Spleen (tissue), 11 donors: ENCODE measurements around the gene ZNF91. TPM values are rescaled to one million over a fixed set of nuclear protein-coding genes. Genes with fewer than 3 reads are reported as not detected.

Experiments
- DNase-seq: peaks from one replicate; pipeline ENCODE4 v3.0.0-alpha.2; 2020
- H3K27ac ChIP-seq, 8 donors: fragments of 200-600 bp; sonication (generic) in 7 of 8; 1 replicate in 4 of 8; 2 replicates in 4 of 8; pipeline versions ENCODE4 v1.5.0 to v1.8.0; 2016 to 2021; ENCODE audit warnings: inconsistent platforms in 4 of 8, mild to moderate bottlenecking in 4 of 8, moderate library complexity in 1 of 8
- H3K27me3 ChIP-seq, 7 donors: fragments of 200-600 bp; sonication (generic) in 6 of 7; replicated peaks in 1 of 7; 1 replicate in 4 of 7; 2 replicates in 3 of 7; pipeline versions ENCODE4 v1.5.0 to v1.8.0; 2016 to 2021; ENCODE audit warnings: inconsistent platforms in 3 of 7, mild to moderate bottlenecking in 1 of 7
- H3K36me3 ChIP-seq, 6 donors: fragments of 200-600 bp; sonication (generic) in 5 of 6; 1 replicate in 4 of 6; 2 replicates in 2 of 6; pipeline versions ENCODE4 v1.5.0 to v1.8.0; 2016 to 2021; ENCODE audit warnings: inconsistent platforms in 2 of 6
- H3K4me1 ChIP-seq, 6 donors: fragments of 200-600 bp; sonication (generic) in 5 of 6; 1 replicate in 3 of 6; 2 replicates in 3 of 6; pipeline versions ENCODE4 v1.5.0 to v1.8.0; 2016 to 2021; ENCODE audit warnings: inconsistent platforms in 3 of 6
- H3K4me3 ChIP-seq, 8 donors: fragments of 200-600 bp; sonication (generic) in 7 of 8; 1 replicate in 4 of 8; 2 replicates in 4 of 8; pipeline versions ENCODE4 v1.5.0 to v1.8.0; 2016 to 2021; ENCODE audit warnings: inconsistent platforms in 4 of 8, mild to moderate bottlenecking in 4 of 8, moderate library complexity in 2 of 8
- H3K9me3 ChIP-seq, 8 donors: fragments of 200-600 bp; sonication (generic) in 7 of 8; 1 replicate in 4 of 8; 2 replicates in 4 of 8; pipeline versions ENCODE4 v1.5.0 to v1.8.0; 2016 to 2021; ENCODE audit warnings: inconsistent platforms in 4 of 8
- POLR2A ChIP-seq, 3 donors: fragments of 450-650 bp; IDR thresholded peaks; one replicate each; pipeline ENCODE4 v1.5.1; 2017; ENCODE audit warnings: antibody characterized with exemption in 3 of 3, mild to moderate bottlenecking in 1 of 3
- POLR2AphosphoS5 ChIP-seq, 3 donors: sonication (generic); formaldehyde crosslinking; IDR thresholded peaks; one replicate each; pipeline ENCODE4 v1.5.1; 2017; ENCODE audit warnings: antibody characterized with exemption in 3 of 3
- WGBS, 5 donors: extraction: QIAGEN DNeasy Blood & Tissue Kit in 3 of 5; methylation state at CpG; one replicate each; pipeline versions ENCODE4 v1.1.5 to v1.1.7; 2013 to 2018; 5-methylcytosine and 5-hydroxymethylcytosine counted together
- intact Hi-C: fragments of 100-400 bp; cut with DNase I; formaldehyde crosslinking; loops from one replicate; pipeline ENCODE4 v1.15.0; 2023; ENCODE audit warnings: low total_unique reads
- polyA plus RNA-seq, 3 donors: library from polyadenylated mRNA; stranded (reverse); fragments of 200-250 nt; gene quantifications; one replicate each; pipeline ENCODE4 v1.2.1, GENCODE V29; 2013
- total RNA-seq, 7 donors: library from RNA; depleted of rRNA in 3 of 7; stranded (reverse); fragments of >200 nt in 3 of 7; fragmentation: NEBNext Ultra II Directional in 4 of 7; extraction: Animal tissue kit (Norgen Biotek cat#: 25700) in 4 of 7; gene quantifications; one replicate each; pipeline versions ENCODE4 v1.1.0 to v1.2.1, GENCODE V29; 2016 to 2021
- TF ChIP-seq, protein P1 (sequence below), 11 experiments: fragments of 200-600 bp in 7 of 11; fragments of 450-650 bp in 4 of 11; sonication (generic) in 4 of 11; IDR thresholded peaks in 8 of 11; conservative IDR thresholded peaks in 3 of 11; 1 replicate in 7 of 11; 2 replicates in 4 of 11; pipeline versions ENCODE4 v1.4.0 to v1.8.0; 2016 to 2021; ENCODE audit warnings: antibody characterized with exemption in 11 of 11, inconsistent platforms in 4 of 11, mild to moderate bottlenecking in 1 of 11
- donor health status: healthy with polysubstance abuse.
- donor health status: DM: no; HTN: no; CAD: no; lungs with moderate emphysema.
- donor health status: DM: no; HTN: no; CAD: no.
- donor health status: Bipolar disorder and iron deficiency.
- donor health status: healthy.
- donor health status: DM: no; HTN: no; CAD: no.
- donor health status: DM: yes; HTN: yes; CAD: no.

The ZNF91 gene
- total and polyA plus RNA-seq, 10 donors: 8.4 to 99.4 (median 58.6) TPM

DNA sequence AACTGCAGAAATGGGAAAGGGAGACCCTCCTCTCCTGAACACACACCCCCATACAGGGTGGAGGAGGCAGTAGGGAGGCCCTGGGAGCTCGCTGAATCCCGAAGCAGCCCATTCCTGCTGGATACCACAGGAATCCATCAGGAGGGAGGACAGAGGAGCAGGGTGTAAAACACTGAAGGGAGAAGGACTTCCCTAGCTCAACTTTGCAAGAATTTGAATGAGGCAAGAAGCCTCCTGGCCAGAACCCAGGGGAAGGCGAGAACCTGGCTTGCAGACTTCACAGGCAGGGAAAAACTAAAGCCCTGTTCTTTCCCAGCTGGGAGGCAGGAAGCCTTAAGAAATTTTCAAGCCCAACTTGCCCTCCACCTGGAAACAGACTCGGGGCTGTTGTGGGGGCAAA lies 43.5 kb downstream of the ZNF91 start:
- Histone ChIP-seq H3K9me3 (peaks cover 82 to 100% (median 100%) of the 10 kb centered on the region in 8 donors), H3K27me3 (no peaks in the 10 kb centered on the region), H3K4me3 (peak overlapping the region in 1 of 8 donors; percentile 24), H3K27ac (no peak overlapping the region), H3K4me1 (no peaks in the 10 kb centered on the region), H3K36me3 (peaks cover 10 to 100% (median 56%) of the 10 kb centered on the region in 6 donors)
- no peak for DNase-seq
- 94 to 97% (median 96%) methylated on average over 4 of the region's 4 CpGs for WGBS, 5 donors
- TF ChIP-seq, protein P1, sequence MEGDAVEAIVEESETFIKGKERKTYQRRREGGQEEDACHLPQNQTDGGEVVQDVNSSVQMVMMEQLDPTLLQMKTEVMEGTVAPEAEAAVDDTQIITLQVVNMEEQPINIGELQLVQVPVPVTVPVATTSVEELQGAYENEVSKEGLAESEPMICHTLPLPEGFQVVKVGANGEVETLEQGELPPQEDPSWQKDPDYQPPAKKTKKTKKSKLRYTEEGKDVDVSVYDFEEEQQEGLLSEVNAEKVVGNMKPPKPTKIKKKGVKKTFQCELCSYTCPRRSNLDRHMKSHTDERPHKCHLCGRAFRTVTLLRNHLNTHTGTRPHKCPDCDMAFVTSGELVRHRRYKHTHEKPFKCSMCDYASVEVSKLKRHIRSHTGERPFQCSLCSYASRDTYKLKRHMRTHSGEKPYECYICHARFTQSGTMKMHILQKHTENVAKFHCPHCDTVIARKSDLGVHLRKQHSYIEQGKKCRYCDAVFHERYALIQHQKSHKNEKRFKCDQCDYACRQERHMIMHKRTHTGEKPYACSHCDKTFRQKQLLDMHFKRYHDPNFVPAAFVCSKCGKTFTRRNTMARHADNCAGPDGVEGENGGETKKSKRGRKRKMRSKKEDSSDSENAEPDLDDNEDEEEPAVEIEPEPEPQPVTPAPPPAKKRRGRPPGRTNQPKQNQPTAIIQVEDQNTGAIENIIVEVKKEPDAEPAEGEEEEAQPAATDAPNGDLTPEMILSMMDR (IDR thresholded peaks at IDR 0.05 in 8 of 11, conservative IDR thresholded peaks at IDR 0.05 in 3 of 11): no peak
- no peak for TF ChIP-seq POLR2AphosphoS5 (IDR thresholded peaks at IDR 0.05)
- TF ChIP-seq POLR2A (IDR thresholded peaks at IDR 0.05): no peak
- intact Hi-C loops: no loop called here

DNA sequence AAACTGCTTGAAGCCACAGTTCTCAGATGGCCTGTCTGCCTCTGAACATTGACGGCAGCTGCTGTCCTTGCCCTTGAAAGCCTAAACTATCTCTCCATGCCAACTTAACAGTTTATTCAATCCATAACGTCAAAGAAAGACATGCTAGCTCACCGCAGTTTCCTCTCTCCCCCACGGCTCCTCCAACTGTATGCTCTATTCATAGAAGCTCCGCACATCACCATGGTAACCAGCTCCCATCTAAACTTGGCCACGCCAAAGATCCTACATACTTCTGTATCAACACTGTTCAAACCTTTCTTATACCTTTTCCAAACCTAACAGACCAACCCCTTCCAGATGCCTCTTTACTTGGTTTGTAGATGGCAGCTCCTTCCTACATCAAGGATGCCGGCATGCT lies 48.6 kb downstream of the ZNF91 start:
- no peak overlapping the region for H3K27ac ChIP-seq
- intact Hi-C loops: no loop called here
- H3K4me3 ChIP-seq: no peak overlapping the region
- peaks cover 69 to 100% (median 100%) of the 10 kb centered on the region in 8 donors for H3K9me3 ChIP-seq
- no peak for DNase-seq
- H3K36me3 ChIP-seq: peaks cover 6 to 100% (median 58%) of the 10 kb centered on the region in 6 donors
- WGBS, 5 donors: 94 to 99% (median 98%) methylated on average over 7 of the region's 7 CpGs
- no peaks in the 10 kb centered on the region for H3K27me3 ChIP-seq
- no peaks in the 10 kb centered on the region for H3K4me1 ChIP-seq
- TF ChIP-seq, protein P1 (IDR thresholded peaks at IDR 0.05 in 8 of 11, conservative IDR thresholded peaks at IDR 0.05 in 3 of 11): no peak
- TF ChIP-seq POLR2A (IDR thresholded peaks at IDR 0.05) (no peak), POLR2AphosphoS5 (IDR thresholded peaks at IDR 0.05) (no peak)

DNA sequence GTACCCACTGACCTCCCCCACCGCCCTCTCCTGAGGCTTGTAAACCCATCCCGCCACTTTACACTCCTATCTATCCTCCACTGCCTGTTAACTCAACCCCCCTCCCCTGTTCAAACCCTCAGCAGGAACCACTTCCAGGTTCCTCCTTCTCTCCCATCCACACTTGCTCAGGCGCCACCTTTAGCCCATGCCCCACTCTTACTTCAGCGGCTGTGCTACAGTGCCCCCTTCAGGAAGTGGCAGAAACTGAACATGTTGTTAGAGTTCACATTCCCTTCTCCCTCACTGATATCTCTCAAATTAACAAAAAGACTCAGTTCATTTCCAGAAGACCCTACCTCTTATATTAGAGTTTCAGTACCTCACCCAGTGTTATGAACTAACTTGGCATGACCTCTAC lies 49.4 kb downstream of the ZNF91 start:
- H3K36me3 ChIP-seq: peaks cover 6 to 99% (median 50%) of the 10 kb centered on the region in 6 donors
- H3K4me1 ChIP-seq: no peaks in the 10 kb centered on the region
- peak overlapping the region in 1 of 8 donors; percentile 2 for H3K4me3 ChIP-seq
- intact Hi-C loops: no loop called here
- TF ChIP-seq, protein P1 (IDR thresholded peaks at IDR 0.05 in 8 of 11, conservative IDR thresholded peaks at IDR 0.05 in 3 of 11): no peak
- TF ChIP-seq POLR2AphosphoS5 (IDR thresholded peaks at IDR 0.05): no peak
- TF ChIP-seq POLR2A (IDR thresholded peaks at IDR 0.05): no peak
- H3K27ac ChIP-seq: no peak overlapping the region
- whole genome bisulfite sequencing, 5 donors: 80 to 87% (median 86%) methylated on average over 4 of the region's 4 CpGs
- H3K27me3 ChIP-seq: no peaks in the 10 kb centered on the region
- no peak for DNase-seq
- peaks cover 68 to 100% (median 100%) of the 10 kb centered on the region in 8 donors for H3K9me3 ChIP-seq

DNA sequence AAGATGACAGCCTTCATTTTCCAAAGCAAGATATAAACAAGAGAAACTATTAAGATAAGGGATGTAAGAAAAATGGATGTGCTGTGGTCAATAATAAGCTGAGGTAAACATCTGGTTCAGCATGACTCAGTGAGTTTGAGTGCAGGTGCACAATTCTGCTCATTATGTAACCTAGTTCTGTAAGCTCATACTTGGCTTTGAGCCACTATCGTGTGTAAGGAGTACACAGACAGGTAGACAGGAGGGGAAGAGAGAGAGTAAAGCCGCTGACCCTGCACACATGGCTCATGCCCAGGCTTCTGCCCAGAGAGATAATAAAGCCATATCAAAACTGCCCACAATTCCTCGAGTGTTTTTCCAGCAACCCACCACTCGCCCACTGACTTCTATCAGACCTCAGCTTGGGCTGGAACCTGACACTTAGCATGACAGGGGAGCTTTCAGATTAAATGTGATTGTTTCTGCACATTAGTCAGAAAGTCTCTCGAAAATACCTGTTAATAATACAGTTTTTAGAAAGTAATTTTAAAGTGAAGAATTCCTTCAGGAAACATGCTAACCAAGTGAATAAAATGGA lies 51.7 kb downstream of the ZNF91 start:
- no peak overlapping the region for H3K4me3 ChIP-seq
- TF ChIP-seq, protein P1 (IDR thresholded peaks at IDR 0.05 in 8 of 11, conservative IDR thresholded peaks at IDR 0.05 in 3 of 11): no peak
- no peak for TF ChIP-seq POLR2AphosphoS5 (IDR thresholded peaks at IDR 0.05)
- TF ChIP-seq POLR2A (IDR thresholded peaks at IDR 0.05): no peak
- H3K4me1 ChIP-seq: no peaks in the 10 kb centered on the region
- 94 to 99% (median 96%) methylated on average over 5 of the region's 5 CpGs for WGBS, 5 donors
- H3K27ac ChIP-seq: no peak overlapping the region
- no peak for DNase-seq
- intact Hi-C loops: no loop called here
- H3K9me3 ChIP-seq: peaks cover 57 to 100% (median 100%) of the 10 kb centered on the region in 8 donors
- peaks cover under 1 to 98% (median 36%) of the 10 kb centered on the region in 6 donors for H3K36me3 ChIP-seq
- no peaks in the 10 kb centered on the region for H3K27me3 ChIP-seq
